HG03354 (cell line): ENCODE measurements around the gene DIO3.
"Not testable (repeated sequence)": the region's sequence is repeated elsewhere in the genome, so short reads cannot be mapped to it uniquely, and the experiment has no call there.

Experiments used
- ATAC-seq: cut with Tn5 transposase; IDR thresholded peaks from one replicate; pipeline ENCODE4 v1.9.1; 2021; ENCODE audit warnings: mild to moderate bottlenecking; ENCODE audit not compliant: unreplicated experiment, poor library complexity, severe bottlenecking

The DIO3 gene

GRCh38 chr14:101540481-101541462 lies 20.5 kb upstream of the DIO3 start:
- no peak for ATAC-seq

GRCh38 chr14:101542391-101542790 lies 18.9 kb upstream of the DIO3 start:
- no peak for ATAC-seq

GRCh38 chr14:101543814-101544213 lies 17.5 kb upstream of the DIO3 start:
- no peak for ATAC-seq

GRCh38 chr14:101544550-101544949 lies 16.7 kb upstream of the DIO3 start:
- no peak for ATAC-seq

GRCh38 chr14:101546706-101547105 lies 14.6 kb upstream of the DIO3 start:
- no peak for ATAC-seq

- no peak for ATAC-seq
Measured at GRCh38 chr14:101547107-101547738, 14.1 kb upstream of the DIO3 start.

GRCh38 chr14:101547961-101548669 lies 13.2 kb upstream of the DIO3 start:
- no peak for ATAC-seq

- ATAC-seq, result no peak
Measured at GRCh38 chr14:101548710-101549109, 12.6 kb upstream of the DIO3 start.

- ATAC-seq, result no peak
Measured at GRCh38 chr14:101549154-101549553, 12.1 kb upstream of the DIO3 start.

- not testable (repeated sequence) for ATAC-seq
Measured at GRCh38 chr14:101550202-101550912, 10.9 kb upstream of the DIO3 start.

GRCh38 chr14:101551729-101552595 lies 9.3 kb upstream of the DIO3 start:
- no peak for ATAC-seq

GRCh38 chr14:101552786-101553231 lies 8.5 kb upstream of the DIO3 start:
- ATAC-seq, result no peak

- no peak for ATAC-seq
Measured at GRCh38 chr14:101553393-101553792, 7.9 kb upstream of the DIO3 start.

- ATAC-seq, result no peak
Measured at GRCh38 chr14:101553931-101554330, 7.4 kb upstream of the DIO3 start.

- ATAC-seq, result no peak
Measured at GRCh38 chr14:101554991-101555668, 6.2 kb upstream of the DIO3 start.

GRCh38 chr14:101555669-101556043 lies 5.6 kb upstream of the DIO3 start:
- not testable (repeated sequence) for ATAC-seq

GRCh38 chr14:101556131-101556530 lies 5.2 kb upstream of the DIO3 start:
- ATAC-seq, result no peak

- ATAC-seq, result no peak
Measured at GRCh38 chr14:101556566-101557320, 4.6 kb upstream of the DIO3 start.
